MCF 10A (cell line): ENCODE data around the gene PDGFC. TPM values are rescaled to one million over a fixed set of nuclear protein-coding genes. Genes with fewer than 3 reads are reported as not detected.

ENCODE experiments used
- BruUV-seq: library from RNA; stranded (reverse); fragments of 400-500 nt; replicated peaks from 2 replicates; lab custom pipeline; 2021; lab: Mats Ljungman, UMichigan
- CTCF ChIA-PET: fragments of 300-600 bp; sonication (Branson Sonifier 250); formaldehyde crosslinking; extraction: SDS; loops from one replicate; lab custom pipeline; 2021; ENCODE audit warnings: antibody characterized with exemption, inconsistent platforms; lab: Yijun Ruan, JAX
- POLR2A ChIA-PET: fragments of 300-600, 350-650 bp; sonication (Branson Sonifier 250); formaldehyde crosslinking; extraction: SDS; loops from one replicate; lab custom pipeline; 2020; ENCODE audit warnings: antibody characterized with exemption, inconsistent platforms; lab: Yijun Ruan, JAX
- DNase-seq: peaks from one replicate; pipeline ENCODE4 v3.0.0-alpha.2; 2018; ENCODE audit not compliant: unreplicated experiment
- H3K27ac Mint-ChIP-seq: one replicate; pipeline ENCODE4 v1.8.0; 2022; ENCODE audit warnings: mild to moderate bottlenecking, low read depth, mixed read lengths; ENCODE audit not compliant: unreplicated experiment
- H3K27me3 Mint-ChIP-seq: one replicate; pipeline ENCODE4 v1.8.0; 2022; ENCODE audit warnings: mixed read lengths; ENCODE audit not compliant: insufficient read depth, unreplicated experiment
- H3K36me3 Mint-ChIP-seq: one replicate; pipeline ENCODE4 v1.8.0; 2022; ENCODE audit warnings: mild to moderate bottlenecking, moderate library complexity, mixed read lengths; ENCODE audit not compliant: insufficient read depth, unreplicated experiment
- H3K4me1 Mint-ChIP-seq: one replicate; pipeline ENCODE4 v1.8.0; 2022; ENCODE audit warnings: mixed read lengths; ENCODE audit not compliant: insufficient read depth, unreplicated experiment
- H3K4me3 Mint-ChIP-seq: one replicate; pipeline ENCODE4 v1.8.0; 2022; ENCODE audit warnings: mild to moderate bottlenecking, moderate library complexity, mixed read lengths; ENCODE audit not compliant: unreplicated experiment
- H3K9me3 Mint-ChIP-seq: one replicate; pipeline ENCODE4 v1.8.0; 2022; ENCODE audit warnings: mixed read lengths; ENCODE audit not compliant: unreplicated experiment
- intact Hi-C: fragments of 100-400 bp; cut with micrococcal nuclease; formaldehyde crosslinking; loops from 2 replicates; pipeline ENCODE4 v1.14.1; 2022
- total RNA-seq: library from RNA; stranded (reverse); gene quantifications from 2 replicates; pipeline ENCODE4 v1.2.3, GENCODE V29; 2022
- TF ChIP-seq, protein P1 (sequence below): fragments of 200-600 bp; IDR thresholded peaks from one replicate; pipeline ENCODE4 v1.8.0; 2022; ENCODE audit warnings: antibody characterized with exemption, mild to moderate bottlenecking; ENCODE audit not compliant: unreplicated experiment

PDGFC gene
- total RNA-seq, 1 experiment from 2014 or later: 74.8 TPM

- CTCF ChIA-PET: interaction anchor here (1.2 to 1.4 kb wide), 2 partner anchors 13 to 375 kb away, joined by 3 to 5 read pairs; no protein-coding TSS in a partner anchor
- H3K27me3 Mint-ChIP-seq: no peaks in the 10 kb centered on the region
- H3K36me3 Mint-ChIP-seq: no peaks in the 10 kb centered on the region
- peaks cover 24% of the 10 kb centered on the region for H3K4me1 Mint-ChIP-seq
- H3K9me3 Mint-ChIP-seq: no peaks in the 10 kb centered on the region
- no peak overlapping the region for H3K27ac Mint-ChIP-seq
- TF ChIP-seq, protein P1, sequence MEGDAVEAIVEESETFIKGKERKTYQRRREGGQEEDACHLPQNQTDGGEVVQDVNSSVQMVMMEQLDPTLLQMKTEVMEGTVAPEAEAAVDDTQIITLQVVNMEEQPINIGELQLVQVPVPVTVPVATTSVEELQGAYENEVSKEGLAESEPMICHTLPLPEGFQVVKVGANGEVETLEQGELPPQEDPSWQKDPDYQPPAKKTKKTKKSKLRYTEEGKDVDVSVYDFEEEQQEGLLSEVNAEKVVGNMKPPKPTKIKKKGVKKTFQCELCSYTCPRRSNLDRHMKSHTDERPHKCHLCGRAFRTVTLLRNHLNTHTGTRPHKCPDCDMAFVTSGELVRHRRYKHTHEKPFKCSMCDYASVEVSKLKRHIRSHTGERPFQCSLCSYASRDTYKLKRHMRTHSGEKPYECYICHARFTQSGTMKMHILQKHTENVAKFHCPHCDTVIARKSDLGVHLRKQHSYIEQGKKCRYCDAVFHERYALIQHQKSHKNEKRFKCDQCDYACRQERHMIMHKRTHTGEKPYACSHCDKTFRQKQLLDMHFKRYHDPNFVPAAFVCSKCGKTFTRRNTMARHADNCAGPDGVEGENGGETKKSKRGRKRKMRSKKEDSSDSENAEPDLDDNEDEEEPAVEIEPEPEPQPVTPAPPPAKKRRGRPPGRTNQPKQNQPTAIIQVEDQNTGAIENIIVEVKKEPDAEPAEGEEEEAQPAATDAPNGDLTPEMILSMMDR: no peak
- no peak overlapping the region for H3K4me3 Mint-ChIP-seq
- POLR2A ChIA-PET: no interaction called here
- intact Hi-C loops: no loop called here
- DNase-seq: no peak
- BruUV-seq: no TSS peak
Observed at GRCh38 chr4:156913234-156913633, 58.4 kb downstream of the PDGFC start.

DNA sequence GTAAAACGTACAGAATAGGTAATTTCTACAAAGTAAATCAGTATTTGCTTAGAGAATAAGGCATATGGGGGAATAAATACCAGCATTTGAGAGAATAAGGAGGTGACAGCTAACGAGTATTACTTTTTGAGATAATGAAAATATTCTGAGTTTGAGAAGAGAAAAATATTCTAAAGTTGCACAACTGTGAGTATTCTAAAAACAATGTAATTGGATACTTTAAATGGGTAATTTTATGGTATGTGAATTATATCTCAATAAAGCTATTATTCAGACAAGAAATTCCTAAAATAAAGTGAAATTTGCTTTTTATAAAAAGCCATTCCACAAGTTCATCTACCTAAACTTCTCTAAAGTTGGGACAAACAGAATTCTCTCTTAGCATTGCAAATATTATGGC lies 62.6 kb downstream of the PDGFC start:
- TF ChIP-seq, protein P1: no peak
- POLR2A ChIA-PET: no interaction called here
- H3K9me3 Mint-ChIP-seq: no peaks in the 10 kb centered on the region

GRCh38 chr4:156906325-156906724 lies 65.3 kb downstream of the PDGFC start:
- no peak for DNase-seq
- peaks cover 23% of the 10 kb centered on the region for H3K4me1 Mint-ChIP-seq
- intact Hi-C loops: no loop called here
- H3K36me3 Mint-ChIP-seq: peaks cover 7% of the 10 kb centered on the region
- H3K27me3 Mint-ChIP-seq: no peaks in the 10 kb centered on the region
- ChIA-PET CTCF (interaction anchor here (2.4 kb wide), 1 partner anchor 62 kb away, joined by 5 read pairs; no protein-coding TSS in a partner anchor), POLR2A (interaction anchor here (1.6 kb wide), 1 partner anchor 10 kb away, joined by 6 read pairs; no protein-coding TSS in a partner anchor)
- TF ChIP-seq, protein P1: no peak
- H3K4me3 Mint-ChIP-seq: no peak overlapping the region
- H3K9me3 Mint-ChIP-seq: no peaks in the 10 kb centered on the region
- H3K27ac Mint-ChIP-seq: no peak overlapping the region
- no TSS peak for BruUV-seq

More for the DNA sequence above, 62.6 kb downstream of the PDGFC start:
- no TSS peak for BruUV-seq
- Mint-ChIP-seq H3K36me3 (no peaks in the 10 kb centered on the region), H3K4me3 (no peak overlapping the region), H3K27me3 (no peaks in the 10 kb centered on the region), H3K4me1 (peaks cover 8% of the 10 kb centered on the region), H3K27ac (no peak overlapping the region)
- no peak for DNase-seq
- intact Hi-C loops: no loop called here
- CTCF ChIA-PET: no interaction called here

- BruUV-seq: no TSS peak
- H3K27ac Mint-ChIP-seq: no peak overlapping the region
- H3K4me3 Mint-ChIP-seq: no peak overlapping the region
Observed at GRCh38 chr4:156901871-156902270, 69.7 kb downstream of the PDGFC start.

More at GRCh38 chr4:156901871-156902270, 69.7 kb downstream of the PDGFC start:
- intact Hi-C loops: no loop called here
- TF ChIP-seq, protein P1: no peak
- POLR2A ChIA-PET: interaction anchor here (1.0 kb wide), 1 partner anchor 9 kb away, joined by 3 read pairs; no protein-coding TSS in a partner anchor
- no peak for DNase-seq
- H3K27me3 Mint-ChIP-seq: no peaks in the 10 kb centered on the region
- H3K36me3 Mint-ChIP-seq: peaks cover 7% of the 10 kb centered on the region
- H3K9me3 Mint-ChIP-seq: peaks cover 7% of the 10 kb centered on the region
- CTCF ChIA-PET: interaction anchor here (0.6 to 0.7 kb wide), 2 partner anchors 9 to 10 kb away, joined by 3 to 5 read pairs; no protein-coding TSS in a partner anchor
- peaks cover 34% of the 10 kb centered on the region for H3K4me1 Mint-ChIP-seq
